ENCODE data around the gene WDR27.
"Not testable (repeated sequence)": the region's sequence is repeated elsewhere in the genome, so short reads cannot be mapped to it uniquely, and the experiment has no call there.

Gene WDR27

GRCh38 chr6:169709293-169709692 is 7.5 kb upstream of the WDR27 start:
- DNase-seq (ENCODE audit: low spot score) = no peak

- no peak for DNase-seq (ENCODE audit: low spot score)
Observed at GRCh38 chr6:169707772-169708171, 5.9 kb upstream of the WDR27 start.

- no peak for DNase-seq (ENCODE audit: low spot score)
Observed at GRCh38 chr6:169702840-169703246, 1.0 kb upstream of the WDR27 start.

GRCh38 chr6:169701311-169701953 is 397 bp downstream of the WDR27 start:
- DNase-seq (ENCODE audit: low spot score) = no peak

GRCh38 chr6:169700296-169700695 is 1.5 kb downstream of the WDR27 start:
- no peak for DNase-seq (ENCODE audit: low spot score)

- not testable (repeated sequence) for DNase-seq (ENCODE audit: low spot score)
Observed at GRCh38 chr6:169697115-169697514, 4.7 kb downstream of the WDR27 start.

- no peak for DNase-seq (ENCODE audit: low spot score)
Observed at GRCh38 chr6:169695131-169695530, 6.7 kb downstream of the WDR27 start.

- DNase-seq (ENCODE audit: low spot score) = no peak
Observed at GRCh38 chr6:169692516-169692915, 9.3 kb downstream of the WDR27 start.

GRCh38 chr6:169691260-169691659 is 10.6 kb downstream of the WDR27 start:
- DNase-seq (ENCODE audit: low spot score) = no peak

GRCh38 chr6:169689287-169689686 is 12.5 kb downstream of the WDR27 start:
- no peak for DNase-seq (ENCODE audit: low spot score)

GRCh38 chr6:169685860-169686259 is 16.0 kb downstream of the WDR27 start:
- no peak for DNase-seq (ENCODE audit: low spot score)

GRCh38 chr6:169684056-169684455 is 17.8 kb downstream of the WDR27 start:
- no peak for DNase-seq (ENCODE audit: low spot score)

- DNase-seq (ENCODE audit: low spot score) = no peak
Observed at GRCh38 chr6:169678342-169678741, 23.5 kb downstream of the WDR27 start.

- DNase-seq (ENCODE audit: low spot score) = no peak
Observed at GRCh38 chr6:169677096-169677495, 24.7 kb downstream of the WDR27 start.

GRCh38 chr6:169675011-169675410 is 26.8 kb downstream of the WDR27 start:
- DNase-seq (ENCODE audit: low spot score) = no peak

- DNase-seq (ENCODE audit: low spot score) = no peak
Observed at GRCh38 chr6:169671563-169671962, 30.3 kb downstream of the WDR27 start.

- DNase-seq (ENCODE audit: low spot score) = no peak
Observed at GRCh38 chr6:169669889-169670288, 31.9 kb downstream of the WDR27 start.

GRCh38 chr6:169669147-169669546 is 32.7 kb downstream of the WDR27 start:
- DNase-seq (ENCODE audit: low spot score) = no peak

GRCh38 chr6:169668203-169668847 is 33.5 kb downstream of the WDR27 start:
- DNase-seq (ENCODE audit: low spot score) = no peak

GRCh38 chr6:169667716-169668115 is 34.1 kb downstream of the WDR27 start:
- no peak for DNase-seq (ENCODE audit: low spot score)

- no peak for DNase-seq (ENCODE audit: low spot score)
Observed at GRCh38 chr6:169666441-169666840, 35.4 kb downstream of the WDR27 start.

- no peak for DNase-seq (ENCODE audit: low spot score)
Observed at GRCh38 chr6:169665289-169665688, 36.5 kb downstream of the WDR27 start.

GRCh38 chr6:169664227-169664626 is 37.6 kb downstream of the WDR27 start:
- no peak for DNase-seq (ENCODE audit: low spot score)

- DNase-seq (ENCODE audit: low spot score) = no peak
Observed at GRCh38 chr6:169663468-169663867, 38.4 kb downstream of the WDR27 start.
